Type B pancreatic cell (in vitro differentiated cells): ENCODE data around the gene TMBIM4. TPM values are rescaled to one million over a fixed set of nuclear protein-coding genes. Genes with fewer than 3 reads are reported as not detected.
"Not testable (repeated sequence)": the region's sequence is repeated elsewhere in the genome, so short reads cannot be mapped to it uniquely, and the experiment has no call there.

Experiments used
- DNase-seq: peaks from one replicate; pipeline ENCODE4 v3.0.0; 2021; ENCODE audit warnings: mixed read lengths; ENCODE audit not compliant: unreplicated experiment; ENCODE audit errors: extremely low spot score
- H3K27ac Mint-ChIP-seq: 2 replicates; pipeline ENCODE4 v1.8.0; 2021; ENCODE audit warnings: mild to moderate bottlenecking, mixed read lengths
- H3K27me3 Mint-ChIP-seq: 2 replicates; pipeline ENCODE4 v1.8.0; 2021; ENCODE audit warnings: mixed read lengths
- H3K36me3 Mint-ChIP-seq: 2 replicates; pipeline ENCODE4 v1.8.0; 2021; ENCODE audit warnings: mixed read lengths
- H3K4me1 Mint-ChIP-seq: one replicate; pipeline ENCODE4 v1.8.0; 2021; ENCODE audit warnings: mixed read lengths; ENCODE audit not compliant: unreplicated experiment
- H3K4me3 Mint-ChIP-seq: 2 replicates; pipeline ENCODE4 v1.8.0; 2021; ENCODE audit warnings: mild to moderate bottlenecking, mixed read lengths
- H3K9me3 Mint-ChIP-seq: 2 replicates; pipeline ENCODE4 v1.8.0; 2021; ENCODE audit warnings: mixed read lengths
- CTCF ChIP-seq: fragments of 200-600 bp; sonication (generic); conservative IDR thresholded peaks from 2 replicates; pipeline ENCODE4 v1.5.0; 2021; ENCODE audit warnings: antibody characterized with exemption, mild to moderate bottlenecking
- total RNA-seq: library from RNA; stranded (reverse); gene quantifications from 2 replicates; pipeline ENCODE4 v1.2.1, GENCODE V29; 2021; ENCODE audit warnings: low replicate concordance

TMBIM4 gene
- total RNA-seq, 1 donor from 2014 or later = 37.4 TPM

GRCh38 chr12:66176105-66176900 is 6.5 kb upstream of the TMBIM4 start:
- TF ChIP-seq CTCF = no peak
- peaks cover 14% of the 10 kb centered on the region for H3K27me3 Mint-ChIP-seq
- H3K4me3 Mint-ChIP-seq = no peak overlapping the region
- H3K27ac Mint-ChIP-seq = no peak overlapping the region
- H3K36me3 Mint-ChIP-seq = no peaks in the 10 kb centered on the region
- no peaks in the 10 kb centered on the region for H3K4me1 Mint-ChIP-seq
- no peak for DNase-seq
- H3K9me3 Mint-ChIP-seq = no peaks in the 10 kb centered on the region

- H3K9me3 Mint-ChIP-seq, H3K4me3 Mint-ChIP-seq, H3K36me3 Mint-ChIP-seq, H3K4me1 Mint-ChIP-seq, H3K27ac Mint-ChIP-seq, DNase-seq: not testable (repeated sequence)
- peaks cover 14% of the 10 kb centered on the region for H3K27me3 Mint-ChIP-seq
Measured at GRCh38 chr12:66174391-66175325, 4.9 kb upstream of the TMBIM4 start.

GRCh38 chr12:66170606-66171005 is 810 bp upstream of the TMBIM4 start:
- H3K9me3 Mint-ChIP-seq = peaks cover 9% of the 10 kb centered on the region
- no peaks in the 10 kb centered on the region for H3K27me3 Mint-ChIP-seq
- H3K27ac Mint-ChIP-seq = no peak overlapping the region
- no peak overlapping the region for H3K4me3 Mint-ChIP-seq
- peaks cover 15% of the 10 kb centered on the region for H3K36me3 Mint-ChIP-seq
- peaks cover 4% of the 10 kb centered on the region for H3K4me1 Mint-ChIP-seq
- no peak for TF ChIP-seq CTCF
- no peak for DNase-seq

- H3K4me3 Mint-ChIP-seq = peak overlapping the region; percentile 56
- no peaks in the 10 kb centered on the region for H3K27me3 Mint-ChIP-seq
- H3K4me1 Mint-ChIP-seq = peaks cover 4% of the 10 kb centered on the region
- no peak overlapping the region for H3K27ac Mint-ChIP-seq
- peaks cover 22% of the 10 kb centered on the region for H3K36me3 Mint-ChIP-seq
- no peak for DNase-seq
- TF ChIP-seq CTCF = no peak
- H3K9me3 Mint-ChIP-seq = peaks cover 21% of the 10 kb centered on the region
Measured at GRCh38 chr12:66168410-66168809, 1.4 kb downstream of the TMBIM4 start.

- Mint-ChIP-seq H3K36me3 (peaks cover 22% of the 10 kb centered on the region), H3K4me3 (no peak overlapping the region), H3K9me3 (peaks cover 21% of the 10 kb centered on the region), H3K27me3 (no peaks in the 10 kb centered on the region), H3K4me1 (peaks cover 4% of the 10 kb centered on the region), H3K27ac (no peak overlapping the region)
- no peak for DNase-seq
- no peak for TF ChIP-seq CTCF
Measured at GRCh38 chr12:66166561-66166960, 3.2 kb downstream of the TMBIM4 start.

- peaks cover 21% of the 10 kb centered on the region for H3K9me3 Mint-ChIP-seq
- peaks cover 24% of the 10 kb centered on the region for H3K36me3 Mint-ChIP-seq
- H3K27me3 Mint-ChIP-seq = no peaks in the 10 kb centered on the region
- TF ChIP-seq CTCF = no peak
- no peak overlapping the region for H3K4me3 Mint-ChIP-seq
- no peak overlapping the region for H3K27ac Mint-ChIP-seq
- H3K4me1 Mint-ChIP-seq = peaks cover 4% of the 10 kb centered on the region
- DNase-seq = no peak
Measured at GRCh38 chr12:66165141-66165540, 4.7 kb downstream of the TMBIM4 start.
